CD4-positive, CD25-positive, alpha-beta regulatory T cell (primary cell): ENCODE measurements around the gene ATXN7L3. TPM values are rescaled to one million over a fixed set of nuclear protein-coding genes. Genes with fewer than 3 reads are reported as not detected.

Experiments
- ATAC-seq, 2 donors: fragments of 150-1000 bp; cut with Tn5 transposase; one replicate each; pipeline ENCODE4 v1.10.0; 2021; ENCODE audit warnings: low read depth in 2 of 2, moderate number of reproducible peaks in 2 of 2, moderate library complexity in 1 of 2
- DNase-seq, 3 donors: peaks; one replicate each; pipeline versions ENCODE4 v3.0.0 to v3.0.0-alpha.2; 2012 to 2022; ENCODE audit warnings: mixed read lengths in 1 of 3
- H3K27ac ChIP-seq: one replicate; pipeline ENCODE4 v1.7.0; 2013; ENCODE audit warnings: mild to moderate bottlenecking, low read length; ENCODE audit not compliant: insufficient read depth, poor library complexity, severe bottlenecking
- H3K27me3 ChIP-seq: one replicate; pipeline ENCODE4 v1.7.0; 2013; ENCODE audit warnings: low read length; ENCODE audit not compliant: control insufficient read depth, insufficient read depth
- H3K36me3 ChIP-seq: one replicate; pipeline ENCODE4 v1.7.0; 2013; ENCODE audit warnings: mild to moderate bottlenecking, low read length, moderate library complexity; ENCODE audit not compliant: control insufficient read depth, insufficient read depth
- H3K4me1 ChIP-seq: 2 replicates; pipeline ENCODE4 v1.7.0; 2013; ENCODE audit warnings: mild to moderate bottlenecking, low read length; ENCODE audit not compliant: insufficient read depth, control insufficient read depth, poor library complexity, severe bottlenecking
- H3K4me3 ChIP-seq: one replicate; pipeline ENCODE4 v1.7.0; 2013; ENCODE audit warnings: low read depth, mild to moderate bottlenecking, low read length, moderate library complexity
- H3K9me3 ChIP-seq, 2 experiments: 1 replicate in 1 of 2; 2 replicates in 1 of 2; pipeline ENCODE4 v1.7.0; 2013; ENCODE audit warnings: low read length in 2 of 2, mild to moderate bottlenecking in 1 of 2, moderate library complexity in 1 of 2; ENCODE audit not compliant: control insufficient read depth in 2 of 2
- H3K27ac Mint-ChIP-seq, 3 donors: one replicate each; pipeline ENCODE4 v1.8.0; 2020 to 2022; ENCODE audit warnings: mild to moderate bottlenecking in 3 of 3, mixed read lengths in 3 of 3, moderate library complexity in 2 of 3
- H3K27me3 Mint-ChIP-seq: one replicate; pipeline ENCODE4 v1.8.0; 2022; ENCODE audit warnings: mild to moderate bottlenecking, mixed read lengths
- H3K36me3 Mint-ChIP-seq: one replicate; pipeline ENCODE4 v1.8.0; 2020; ENCODE audit warnings: mixed read lengths
- H3K4me1 Mint-ChIP-seq, 4 donors: one replicate each; pipeline ENCODE4 v1.8.0; 2020 to 2022; ENCODE audit warnings: mixed read lengths in 4 of 4, mild to moderate bottlenecking in 1 of 4
- H3K4me3 Mint-ChIP-seq, 4 donors: one replicate each; pipeline ENCODE4 v1.8.0; 2020 to 2022; ENCODE audit warnings: mild to moderate bottlenecking in 4 of 4, mixed read lengths in 4 of 4, moderate library complexity in 3 of 4
- H3K9me3 Mint-ChIP-seq, 7 donors: one replicate each; pipeline ENCODE4 v1.8.0; 2020 to 2022; ENCODE audit warnings: mixed read lengths in 7 of 7, mild to moderate bottlenecking in 3 of 7, moderate library complexity in 2 of 7
- polyA plus RNA-seq, 4 donors: library from polyadenylated mRNA; unstranded; fragments of 300-500 nt; fragmentation: Illumina TruSeq; gene quantifications; one replicate each; pipeline ENCODE4 v1.2.3, GENCODE V29; 2021
- total RNA-seq: library from RNA; stranded (reverse); gene quantifications from one replicate; pipeline ENCODE4 v1.2.3, GENCODE V29; 2022

ATXN7L3 gene
- total and polyA plus RNA-seq, 5 donors from 2014 or later: 10.3 to 103 (median 14.1) TPM

GRCh38 chr17:44221084-44221861 is 21.6 kb upstream of the ATXN7L3 start:
- no peaks in the 10 kb centered on the region for H3K27me3 ChIP-seq
- peak; percentile 2 to 8 for ATAC-seq
- DNase-seq: peak; percentile 52 to 76 (median 65)
- peak overlapping the region; percentile 75 for H3K4me3 ChIP-seq
- Mint-ChIP-seq H3K4me3 (peak overlapping the region; percentile 94 to 99 (median 98)), H3K4me1 (peaks cover 6 to 34% (median 16%) of the 10 kb centered on the region in 4 donors), H3K27ac (peak overlapping the region; percentile 88 to 99 (median 92)), H3K36me3 (peaks cover 5% of the 10 kb centered on the region), H3K9me3 (no peaks in the 10 kb centered on the region), H3K27me3 (peaks cover 5% of the 10 kb centered on the region)
- peaks cover 3% of the 10 kb centered on the region for H3K36me3 ChIP-seq
- peak overlapping the region; percentile 84 for H3K27ac ChIP-seq
- no peaks in the 10 kb centered on the region for H3K9me3 ChIP-seq
- peaks cover 29% of the 10 kb centered on the region for H3K4me1 ChIP-seq

- peak; percentile 19 to 26 for ATAC-seq
- Histone ChIP-seq H3K4me1 (peaks cover 37% of the 10 kb centered on the region), H3K27ac (peak overlapping the region; percentile 84), H3K4me3 (peak overlapping the region; percentile 48), H3K9me3 (no peaks in the 10 kb centered on the region), H3K27me3 (no peaks in the 10 kb centered on the region), H3K36me3 (peaks cover 11% of the 10 kb centered on the region)
- peaks cover 6 to 42% (median 23%) of the 10 kb centered on the region in 4 donors for H3K4me1 Mint-ChIP-seq
- no peaks in the 10 kb centered on the region for H3K9me3 Mint-ChIP-seq
- peak overlapping the region; percentile 92 to 100 (median 94) for H3K27ac Mint-ChIP-seq
- peaks cover 9% of the 10 kb centered on the region for H3K36me3 Mint-ChIP-seq
- H3K4me3 Mint-ChIP-seq: peak overlapping the region; percentile 95 to 99 (median 98)
- H3K27me3 Mint-ChIP-seq: peaks cover 5% of the 10 kb centered on the region
- DNase-seq: peak; percentile 47 to 72 (median 72)
Observed at GRCh38 chr17:44220213-44221083, 20.8 kb upstream of the ATXN7L3 start.

- ATAC-seq (peak; percentile 36 to 38), DNase-seq (peak; percentile 65 to 82 (median 81))
- Histone ChIP-seq H3K27ac (peak within 1 kb of the TSS; percentile 84), H3K36me3 (peaks cover 18% of the 10 kb centered on the region), H3K9me3 (no peaks in the 10 kb centered on the region), H3K4me1 (peaks cover 44% of the 10 kb centered on the region), H3K4me3 (peak within 1 kb of the TSS; percentile 48), H3K27me3 (no peaks in the 10 kb centered on the region)
- peak within 1 kb of the TSS; percentile 92 to 98 (median 94) for H3K4me3 Mint-ChIP-seq
- H3K36me3 Mint-ChIP-seq: peaks cover 16% of the 10 kb centered on the region
- peaks cover 5% of the 10 kb centered on the region for H3K27me3 Mint-ChIP-seq
- H3K4me1 Mint-ChIP-seq: peaks cover 6 to 49% (median 29%) of the 10 kb centered on the region in 4 donors
- H3K9me3 Mint-ChIP-seq: no peaks in the 10 kb centered on the region
- H3K27ac Mint-ChIP-seq: peak within 1 kb of the TSS; percentile 92 to 100 (median 94)
Observed at GRCh38 chr17:44219616-44220212, 20.0 kb upstream of the ATXN7L3 start, which contains the start of gene UBTF. UBTF (minus strand) TSS chr17:44219675; CDS start chr17:44218229, 1,446 bp downstream.

GRCh38 chr17:44219108-44219615 is 19.5 kb upstream of the ATXN7L3 start:
- no peak overlapping the region for H3K27ac Mint-ChIP-seq

GRCh38 chr17:44218344-44219107 is 18.8 kb upstream of the ATXN7L3 start:
- ATAC-seq (peak; percentile 54 to 59), DNase-seq (peak; percentile 82 to 94 (median 90))
- peaks cover 5% of the 10 kb centered on the region for H3K27me3 Mint-ChIP-seq
- Histone ChIP-seq H3K4me1 (peaks cover 51% of the 10 kb centered on the region), H3K27ac (peak overlapping the region; percentile 84), H3K36me3 (peaks cover 30% of the 10 kb centered on the region), H3K27me3 (no peaks in the 10 kb centered on the region), H3K9me3 (no peaks in the 10 kb centered on the region), H3K4me3 (peak overlapping the region; percentile 70)
- no peaks in the 10 kb centered on the region for H3K9me3 Mint-ChIP-seq
- H3K4me1 Mint-ChIP-seq: peaks cover 6 to 61% (median 33%) of the 10 kb centered on the region in 4 donors
- H3K36me3 Mint-ChIP-seq: peaks cover 27% of the 10 kb centered on the region
- H3K27ac Mint-ChIP-seq: peak overlapping the region; percentile 52 to 90 (median 88)
- H3K4me3 Mint-ChIP-seq: peak overlapping the region; percentile 81 to 89 (median 86)

More at GRCh38 chr17:44219108-44219615, 19.5 kb upstream of the ATXN7L3 start:
- Histone ChIP-seq H3K36me3 (peaks cover 24% of the 10 kb centered on the region), H3K4me1 (peaks cover 49% of the 10 kb centered on the region), H3K9me3 (no peaks in the 10 kb centered on the region), H3K4me3 (no peak overlapping the region), H3K27me3 (no peaks in the 10 kb centered on the region), H3K27ac (peak overlapping the region; percentile 84)
- no peaks in the 10 kb centered on the region for H3K9me3 Mint-ChIP-seq
- peak overlapping the region in 2 of 4 donors; percentile 39 to 54 for H3K4me3 Mint-ChIP-seq
- H3K36me3 Mint-ChIP-seq: peaks cover 20% of the 10 kb centered on the region
- H3K27me3 Mint-ChIP-seq: peaks cover 5% of the 10 kb centered on the region
- peak; percentile 60 to 83 (median 79) for DNase-seq
- H3K4me1 Mint-ChIP-seq: peaks cover 6 to 55% (median 30%) of the 10 kb centered on the region in 4 donors
- ATAC-seq: peak; percentile 48 to 51

- peaks cover 30% of the 10 kb centered on the region for H3K36me3 ChIP-seq
- H3K36me3 Mint-ChIP-seq: peaks cover 27% of the 10 kb centered on the region
Observed at GRCh38 chr17:44217738-44218343, 18.2 kb upstream of the ATXN7L3 start.

More at GRCh38 chr17:44217738-44218343, 18.2 kb upstream of the ATXN7L3 start:
- H3K4me3 ChIP-seq: peak overlapping the region; percentile 70
- H3K27me3 ChIP-seq: no peaks in the 10 kb centered on the region
- peak in 1 of 3 donors; percentile 34 for DNase-seq
- no peaks in the 10 kb centered on the region for H3K9me3 Mint-ChIP-seq
- H3K27ac ChIP-seq: peak overlapping the region; percentile 84
- H3K27me3 Mint-ChIP-seq: peaks cover 5% of the 10 kb centered on the region
- peak overlapping the region; percentile 52 to 90 (median 88) for H3K27ac Mint-ChIP-seq
- H3K9me3 ChIP-seq: no peaks in the 10 kb centered on the region
- H3K4me3 Mint-ChIP-seq: peak overlapping the region; percentile 81 to 89 (median 86)
- no peak for ATAC-seq
- peaks cover 51% of the 10 kb centered on the region for H3K4me1 ChIP-seq
- peaks cover 4 to 65% (median 33%) of the 10 kb centered on the region in 4 donors for H3K4me1 Mint-ChIP-seq
